SH-SY5Y (cell line): Measurements from ENCODE around the gene APOBEC3C.

Experiments used
- GATA2 ChIP-seq: IDR thresholded peaks from 2 replicates; pipeline ENCODE4 v1.6.1; 2011; ENCODE audit warnings: mild to moderate bottlenecking, low read depth, low read length
- GATA3 ChIP-seq: IDR thresholded peaks from 2 replicates; pipeline ENCODE4 v1.6.1; 2011; ENCODE audit warnings: low read depth, mild to moderate bottlenecking, low read length, moderate library complexity

The APOBEC3C gene

DNA sequence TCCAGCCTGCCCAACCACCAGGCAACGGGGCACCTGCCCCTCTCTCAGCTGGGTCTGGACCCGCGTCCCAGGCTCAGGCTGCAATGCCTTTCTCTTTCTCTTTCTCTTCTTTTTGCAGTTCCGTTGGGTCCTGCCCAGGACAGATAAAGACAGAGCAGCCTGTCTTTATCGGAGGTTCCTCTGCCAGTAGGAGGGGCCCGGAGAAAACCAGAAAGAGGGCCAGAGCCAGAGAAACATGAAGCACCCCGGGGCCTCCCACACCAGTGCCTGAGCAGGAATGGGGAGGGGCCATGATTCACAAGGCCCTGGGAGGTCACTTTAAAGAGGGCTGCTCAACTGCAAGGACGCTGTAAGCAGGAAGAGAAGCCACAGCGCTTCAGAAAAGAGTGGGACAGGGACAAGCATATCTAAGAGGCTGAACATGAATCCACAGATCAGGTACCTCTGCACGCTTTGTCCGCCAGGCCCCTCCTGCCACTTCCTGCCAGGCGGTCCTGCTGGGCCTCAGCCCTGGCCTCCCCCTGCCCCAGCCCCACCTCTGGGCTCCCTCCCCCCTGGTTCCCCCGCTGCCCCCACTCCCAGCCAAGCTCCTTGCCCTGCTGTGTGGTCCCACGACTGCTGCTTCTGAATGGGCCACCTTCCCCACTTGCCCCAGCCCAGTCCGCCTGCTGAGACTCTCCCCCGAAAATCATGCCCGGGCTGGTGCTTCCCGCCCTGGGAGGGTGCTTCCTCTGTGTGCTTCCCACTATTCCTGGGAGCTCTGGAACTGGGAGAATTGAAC, at the start of gene APOBEC3C:
Gene APOBEC3C, plus strand, starts transcription at position 316 of the 781 bp plus-strand sequence. Its CDS starts 106 bp downstream, at position 422.
- TF ChIP-seq GATA3 (no peak), GATA2 (no peak)

DNA sequence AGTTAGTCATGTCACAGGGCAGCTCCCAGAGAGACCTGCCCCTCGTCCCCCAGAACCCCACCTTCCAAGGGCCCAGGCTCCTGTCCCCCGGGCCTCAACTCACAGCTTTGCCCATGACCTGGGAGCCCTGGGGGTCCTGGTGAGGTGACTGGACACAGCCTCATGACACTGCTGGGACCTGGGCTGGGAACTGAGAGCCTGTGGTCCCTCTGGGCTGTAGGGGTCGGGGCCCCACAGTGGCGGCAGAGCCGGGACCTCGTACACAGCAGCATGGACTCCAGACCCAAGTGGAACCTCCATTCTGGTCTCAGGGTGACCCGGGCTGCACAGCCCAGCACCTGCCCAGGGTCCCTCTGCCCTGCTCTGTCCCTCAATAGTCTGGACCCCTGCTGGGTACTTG, 49.8 kb upstream of the APOBEC3C start:
- no peak for TF ChIP-seq GATA2
- TF ChIP-seq GATA3: no peak

DNA sequence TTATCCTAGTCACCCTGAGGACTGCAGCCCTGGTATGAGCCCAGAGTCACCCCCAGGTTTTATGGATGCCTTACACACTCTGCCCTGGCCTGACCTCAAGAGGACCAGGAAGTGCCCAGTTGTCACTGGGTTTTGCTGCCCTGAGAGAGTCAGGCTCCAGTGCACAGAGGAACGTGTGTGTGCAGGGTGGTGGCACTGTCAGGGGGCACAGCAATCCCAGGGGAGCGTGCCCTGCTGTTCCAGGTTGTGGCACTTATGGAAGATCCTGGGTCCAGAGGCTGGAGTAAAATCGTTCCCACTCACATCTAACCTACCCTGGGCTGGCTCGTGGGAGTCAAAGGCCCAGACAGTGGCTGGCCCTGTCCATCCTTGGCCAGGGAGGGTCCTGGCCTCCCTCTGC, 49.1 kb upstream of the APOBEC3C start:
- TF ChIP-seq GATA3: no peak
- no peak for TF ChIP-seq GATA2

DNA sequence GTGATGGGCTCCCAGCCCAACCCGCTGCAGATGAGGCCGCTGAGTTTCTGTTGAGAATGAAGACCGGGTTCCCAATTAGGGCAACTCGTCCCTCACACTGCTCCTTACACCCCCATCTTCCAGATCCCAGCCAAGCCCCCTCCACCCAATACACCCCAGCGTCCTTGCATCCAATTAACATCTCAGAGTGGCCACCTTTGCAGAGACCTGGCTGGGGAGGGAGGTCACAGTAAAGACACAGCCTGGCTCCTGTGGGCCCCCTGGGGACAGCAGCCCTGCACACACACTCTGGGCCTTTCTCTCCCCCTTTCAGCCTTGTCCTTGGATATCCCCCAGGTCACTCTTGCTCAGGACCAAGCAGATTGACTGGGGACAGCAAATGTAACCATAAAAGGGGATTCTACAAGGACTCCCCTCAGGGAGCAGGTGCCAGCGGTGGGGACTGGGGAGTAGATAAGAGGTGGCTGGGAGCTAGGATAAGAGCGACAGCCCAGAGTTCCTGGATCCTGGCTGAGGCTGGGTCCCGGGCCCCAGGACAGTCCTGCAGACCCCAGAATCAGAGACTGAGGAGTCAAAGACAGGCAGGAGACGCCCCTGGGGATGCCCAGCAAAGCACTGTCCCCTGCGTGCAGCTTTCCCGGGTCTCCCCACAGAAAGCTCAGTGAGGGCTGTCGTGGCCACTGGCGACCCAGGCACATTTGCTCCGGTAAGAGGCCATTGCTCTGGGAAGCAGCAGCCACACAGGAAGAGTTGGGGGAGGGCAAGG, 48.3 kb upstream of the APOBEC3C start:
- TF ChIP-seq GATA3 (no peak), GATA2 (no peak)

DNA sequence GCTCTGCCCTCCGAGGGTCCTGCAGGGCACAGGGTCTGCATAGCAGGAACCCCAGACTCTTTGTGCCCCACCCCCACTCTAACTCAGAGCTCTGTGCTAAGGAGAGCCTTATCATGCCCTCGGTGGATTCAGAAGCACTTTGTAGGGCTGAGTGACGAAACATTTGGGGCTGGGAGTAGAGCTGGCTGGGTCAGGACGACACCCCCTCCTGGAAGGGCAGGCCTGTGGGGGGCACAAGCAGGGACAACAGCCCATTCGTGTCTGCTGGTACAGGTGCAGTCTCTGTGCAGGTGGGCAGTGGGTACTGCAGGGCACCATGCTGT, 47.7 kb upstream of the APOBEC3C start:
- no peak for TF ChIP-seq GATA3
- TF ChIP-seq GATA2: no peak

DNA sequence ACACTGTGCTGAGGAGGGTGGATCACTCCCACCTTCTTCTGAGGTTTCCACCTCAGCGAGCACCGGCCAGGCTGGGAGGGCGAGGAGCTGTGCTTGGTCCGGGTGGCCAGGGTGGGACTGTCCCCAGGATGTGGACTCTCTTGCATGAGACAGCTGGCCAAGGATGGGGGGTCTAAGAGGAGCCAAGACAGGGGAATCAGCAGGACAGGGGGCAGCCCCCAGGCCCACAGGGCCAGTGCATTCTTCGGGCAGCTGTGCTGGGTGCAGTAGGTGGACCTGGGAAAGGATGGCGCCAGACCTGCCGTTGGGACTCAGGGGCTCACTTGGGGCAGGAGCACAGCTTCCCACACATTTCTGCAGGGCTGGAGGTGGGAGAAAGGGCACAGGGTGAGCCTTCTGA, 47.1 kb upstream of the APOBEC3C start:
- TF ChIP-seq GATA3 (no peak), GATA2 (no peak)

DNA sequence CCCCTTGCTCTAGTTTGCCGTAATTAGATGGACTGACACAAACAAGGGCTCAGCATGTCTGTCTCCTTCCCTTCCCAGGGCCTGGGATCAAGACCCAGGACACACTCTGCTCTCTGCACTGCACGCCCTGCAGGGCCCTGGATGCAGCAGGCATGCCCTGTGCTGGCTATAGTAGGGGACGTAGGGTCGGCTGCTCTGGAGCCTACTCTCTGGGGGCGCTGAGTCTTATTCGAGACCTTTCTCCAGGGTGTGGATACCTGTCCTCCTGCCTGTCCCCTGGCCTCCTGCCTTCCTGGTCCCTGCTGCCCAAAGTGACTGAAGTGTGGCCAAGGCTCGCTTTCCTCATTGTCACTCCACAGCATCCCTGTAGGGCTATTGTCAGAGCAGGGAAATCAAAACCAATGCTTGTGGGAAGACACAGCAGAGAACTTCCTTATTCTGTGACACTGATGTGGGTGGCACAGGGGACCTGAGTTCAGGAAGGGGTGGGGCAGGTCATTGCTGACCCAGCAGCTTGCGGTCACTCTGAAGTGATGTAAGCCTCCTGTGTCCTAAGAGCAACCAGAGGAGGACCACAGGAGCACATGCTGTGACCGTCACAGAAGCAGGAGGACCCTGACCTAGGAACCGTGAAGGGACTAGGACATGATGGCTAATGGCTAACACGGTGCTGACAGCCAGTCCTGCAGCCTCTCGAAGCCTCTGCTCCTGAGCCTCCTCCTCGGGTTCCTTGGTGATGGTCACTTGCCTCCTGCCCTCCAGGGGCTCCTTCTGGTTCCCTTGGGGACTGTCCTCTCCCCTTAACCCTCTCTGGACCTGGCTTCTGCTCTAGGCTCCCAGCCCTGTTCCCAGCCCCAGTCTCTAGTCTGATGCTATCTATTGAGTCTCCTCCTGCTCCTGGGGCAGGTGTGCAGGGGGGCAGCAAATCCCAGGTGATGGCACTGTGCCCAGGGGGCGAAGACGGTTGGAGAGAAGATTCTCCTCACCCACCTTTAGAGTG, 46.3 kb upstream of the APOBEC3C start:
- TF ChIP-seq GATA3: no peak
- no peak for TF ChIP-seq GATA2

DNA sequence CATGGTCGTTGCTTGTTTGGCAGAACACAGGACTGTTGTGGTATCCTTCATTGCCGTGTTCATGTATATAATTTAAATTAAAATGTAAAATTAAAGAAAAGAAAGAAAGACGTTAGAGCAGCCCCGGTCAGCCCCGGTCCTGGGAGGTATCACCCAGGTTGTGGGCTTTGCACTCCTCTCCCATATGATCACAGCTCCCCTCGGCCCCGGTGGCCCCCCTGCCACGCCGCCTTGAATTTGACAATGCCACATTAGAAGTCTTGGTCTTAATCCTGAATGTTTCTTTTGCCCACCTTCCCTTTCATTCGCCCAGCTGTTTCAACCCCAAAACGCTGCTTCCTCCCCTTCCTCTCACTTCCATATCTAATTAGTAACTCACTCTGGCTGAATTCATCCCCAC, 45.3 kb upstream of the APOBEC3C start:
- no peak for TF ChIP-seq GATA2
- no peak for TF ChIP-seq GATA3

DNA sequence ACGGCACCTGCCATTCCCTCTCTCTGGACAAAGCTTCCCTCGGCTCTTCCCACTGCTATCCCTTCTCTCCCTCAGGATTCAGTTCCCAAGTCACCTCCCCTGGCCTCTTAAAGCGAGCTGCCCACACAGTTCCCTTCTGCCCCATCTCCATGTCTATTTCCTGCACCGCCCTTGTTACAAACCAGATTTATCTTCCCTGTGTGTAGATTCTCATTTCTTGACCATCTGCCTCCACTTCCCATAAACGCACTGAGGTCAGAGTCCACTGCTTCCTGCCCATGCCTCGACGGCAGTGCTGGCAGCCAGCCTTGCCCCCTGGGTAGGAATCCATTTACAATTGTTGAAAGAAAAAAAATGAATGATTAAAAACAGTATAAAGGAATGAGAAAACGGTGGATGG, 43.5 kb upstream of the APOBEC3C start:
- TF ChIP-seq GATA3 (no peak), GATA2 (no peak)

DNA sequence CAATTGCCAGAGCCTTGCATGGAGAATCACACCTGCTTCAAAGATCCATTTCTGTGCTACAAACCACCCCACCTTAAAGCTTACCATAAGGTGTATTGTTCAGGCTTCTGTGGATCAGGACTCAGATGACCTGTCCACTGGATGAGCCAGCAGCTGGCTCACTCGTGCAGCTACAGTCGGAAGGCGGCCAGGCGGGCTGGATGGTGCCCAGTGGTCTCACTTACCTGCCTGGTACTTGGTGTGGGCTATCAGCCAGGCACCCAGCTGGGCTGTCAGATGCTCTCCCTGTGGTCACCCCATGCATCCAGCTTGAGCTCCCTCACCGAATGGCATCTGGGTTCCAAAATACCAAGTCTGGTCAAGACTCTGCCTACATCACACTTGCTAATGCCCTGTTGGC, 42.9 kb upstream of the APOBEC3C start:
- TF ChIP-seq GATA3 (no peak), GATA2 (no peak)

DNA sequence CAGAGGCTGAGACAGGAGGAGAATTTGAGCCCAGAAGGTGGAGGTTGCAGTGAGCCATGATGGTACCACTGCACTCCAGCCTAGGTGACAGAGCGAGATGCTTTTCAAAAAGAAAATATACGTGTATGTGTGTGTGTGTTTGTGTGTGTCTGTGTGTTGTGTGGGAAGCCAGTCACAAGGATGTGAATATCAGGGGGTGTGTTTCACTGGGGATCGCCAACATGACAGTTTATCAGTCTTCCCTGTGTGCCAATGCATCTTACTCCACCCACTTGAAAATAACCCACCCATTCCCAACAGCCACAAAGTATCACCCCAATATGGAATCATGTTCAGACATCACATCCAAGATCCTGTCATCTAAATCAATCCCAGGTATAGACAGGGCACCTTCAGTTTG, 42.3 kb upstream of the APOBEC3C start:
- TF ChIP-seq GATA3 (no peak), GATA2 (no peak)

DNA sequence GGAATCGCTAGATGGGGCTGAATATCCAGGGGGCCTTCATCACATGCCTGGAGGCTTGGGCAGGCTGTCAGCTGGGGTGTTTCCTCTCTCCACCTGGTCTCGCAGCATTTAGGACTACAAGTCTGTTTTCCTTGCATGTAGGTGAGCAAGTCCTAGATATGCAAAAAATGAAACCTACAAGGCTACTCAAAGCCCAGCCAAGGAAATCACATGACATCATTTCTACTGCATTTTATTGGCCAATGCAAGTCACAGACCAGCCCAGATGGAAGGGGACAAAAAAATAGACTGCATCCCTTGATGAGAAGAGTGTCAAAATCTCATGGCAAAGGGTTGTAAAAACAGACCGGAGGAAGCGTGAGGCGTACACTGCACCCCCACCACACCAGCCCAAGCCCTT, 41.5 kb upstream of the APOBEC3C start:
- TF ChIP-seq GATA2 (no peak), GATA3 (no peak)

DNA sequence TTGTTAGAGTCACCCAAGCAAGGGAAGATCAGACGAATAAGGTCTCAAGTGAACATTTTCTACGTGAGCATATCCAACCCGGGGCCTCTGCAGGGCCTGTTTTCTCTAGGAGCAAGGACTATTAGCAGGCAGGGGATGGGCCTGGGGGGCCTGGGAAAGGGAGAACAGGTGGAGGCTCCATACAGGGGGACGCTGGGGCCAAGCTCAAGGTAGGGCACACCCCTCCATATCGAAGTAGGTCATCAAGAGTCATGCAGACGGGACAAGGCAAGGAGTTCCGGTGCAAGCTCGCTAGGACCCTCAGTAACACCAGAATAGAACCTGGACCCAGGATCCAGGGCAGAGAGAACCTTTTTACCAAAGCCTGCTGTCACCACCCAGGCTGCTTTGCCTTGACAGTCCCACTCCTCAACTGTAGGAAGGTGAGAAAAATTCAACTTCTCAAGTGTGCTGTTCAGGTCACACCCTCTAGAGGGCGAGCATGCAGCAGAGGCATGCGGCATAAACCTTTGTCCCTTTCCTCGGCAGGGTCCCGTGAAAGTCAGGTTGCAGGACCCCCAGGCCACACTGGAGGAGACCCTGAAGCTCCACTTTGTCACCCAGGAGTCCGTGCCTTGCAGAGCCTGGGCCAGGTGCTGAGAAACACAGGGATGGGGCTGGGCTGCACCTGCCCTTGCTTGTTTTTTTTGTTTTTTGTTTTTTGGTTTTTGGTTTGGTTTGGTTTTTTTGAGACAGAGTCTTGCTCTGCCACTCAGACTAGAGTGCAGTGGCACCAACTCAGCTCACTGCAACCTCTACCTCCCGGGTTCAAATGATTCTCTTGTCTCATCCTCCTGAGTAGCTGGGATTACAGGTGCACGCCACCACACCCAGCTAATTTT, 40.5 kb upstream of the APOBEC3C start:
- TF ChIP-seq GATA2: no peak
- no peak for TF ChIP-seq GATA3
